H1 (cell line): ENCODE results near the gene CCDC88C. TPM values are rescaled to one million over a fixed set of nuclear protein-coding genes. Genes with fewer than 3 reads are reported as not detected.

Experiments
- CTCF ChIA-PET: fragments of 300-600 bp; sonication (Branson Sonifier 250); formaldehyde crosslinking; loops from one replicate; lab custom pipeline; 2021; ENCODE audit not compliant: partially characterized antibody; lab: Charles Lee
- POLR2A ChIA-PET: fragments of 300-600 bp; sonication (Branson Sonifier 250); formaldehyde crosslinking; loops from one replicate; lab custom pipeline; 2021; ENCODE audit warnings: inconsistent platforms; ENCODE audit not compliant: partially characterized antibody; lab: Charles Lee
- DNase-seq, 2 experiments: peaks; one replicate each; pipeline versions ENCODE4 v3.0.0 to v3.0.0-alpha.2; 2010 to 2022; ENCODE audit warnings: low spot score in 2 of 2, low read depth in 1 of 2, mixed read lengths in 1 of 2
- FAIRE-seq: peaks from 2 replicates; lab custom pipeline; 2011; peaks lifted over from hg19 to GRCh38; lab: Jason Lieb, UNC
- H2AFZ ChIP-seq: 2 replicates; pipeline ENCODE4 v1.8.1; 2012; ENCODE audit warnings: low read length, inconsistent platforms
- H2AK5ac ChIP-seq: 2 replicates; pipeline ENCODE4 v1.6.1; 2013; ENCODE audit warnings: low read depth, low read length
- H2BK120ac ChIP-seq: replicated peaks from 2 replicates; pipeline ENCODE3; 2013; ENCODE audit warnings: low read depth, low read length, inconsistent platforms
- H2BK12ac ChIP-seq: 2 replicates; pipeline ENCODE4 v1.6.1; 2013; ENCODE audit warnings: low read depth, low read length
- H2BK15ac ChIP-seq: 2 replicates; pipeline ENCODE4 v1.6.1; 2013; ENCODE audit warnings: low read length
- H2BK20ac ChIP-seq: 2 replicates; pipeline ENCODE4 v1.6.1; 2013; ENCODE audit warnings: low read length
- H2BK5ac ChIP-seq: 2 replicates; pipeline ENCODE4 v1.6.1; 2013; ENCODE audit warnings: low read depth, low read length
- H3K14ac ChIP-seq: 2 replicates; pipeline ENCODE4 v1.6.1; 2013; ENCODE audit warnings: inconsistent platforms; ENCODE audit not compliant: insufficient read length
- H3K18ac ChIP-seq: 2 replicates; pipeline ENCODE4 v1.6.1; 2013; ENCODE audit warnings: low read length; ENCODE audit errors: extremely low read depth
- H3K23ac ChIP-seq: 2 replicates; pipeline ENCODE4 v1.6.1; 2013; ENCODE audit warnings: inconsistent platforms; ENCODE audit not compliant: insufficient read length
- H3K23me2 ChIP-seq: 2 replicates; pipeline ENCODE4 v1.6.1; 2013; ENCODE audit warnings: low read depth, low read length
- H3K27ac ChIP-seq: 2 replicates; pipeline ENCODE4 v1.6.1; 2011; ENCODE audit warnings: low read depth, low read length, inconsistent platforms
- H3K27me3 ChIP-seq, 4 experiments: replicated peaks in 1 of 4; 1 replicate in 1 of 4; 2 replicates in 3 of 4; pipeline versions ENCODE4 v1.6.1 to v1.8.1; 2011 to 2013; ENCODE audit warnings: low read length in 3 of 4, mild to moderate bottlenecking in 3 of 4, inconsistent platforms in 2 of 4, mixed read lengths in 2 of 4, moderate library complexity in 1 of 4; ENCODE audit not compliant: control insufficient read depth in 3 of 4, insufficient read depth in 3 of 4; ENCODE audit errors: extremely low read depth in 1 of 4
- H3K36me3 ChIP-seq, 4 experiments: 2 replicates each; pipeline versions ENCODE4 v1.6.1 to v1.8.1; 2011 to 2013; ENCODE audit warnings: mild to moderate bottlenecking in 4 of 4, low read length in 3 of 4, moderate library complexity in 2 of 4, control low read depth in 1 of 4, inconsistent platforms in 1 of 4; ENCODE audit not compliant: insufficient read depth in 4 of 4, control insufficient read depth in 2 of 4
- H3K4ac ChIP-seq: replicated peaks from 2 replicates; pipeline ENCODE3; 2013; ENCODE audit warnings: low read length, low read depth, mixed read lengths, inconsistent platforms; ENCODE audit not compliant: insufficient read length
- H3K4me1 ChIP-seq, 4 experiments: replicated peaks in 1 of 4; 1 replicate in 1 of 4; 2 replicates in 3 of 4; pipeline versions ENCODE4 v1.6.1 to v1.8.1; 2011 to 2013; ENCODE audit warnings: low read length in 3 of 4, inconsistent platforms in 2 of 4, mixed read lengths in 1 of 4; ENCODE audit not compliant: insufficient read depth in 4 of 4, control insufficient read depth in 3 of 4
- H3K4me2 ChIP-seq, 2 experiments: 2 replicates each; pipeline versions ENCODE4 v1.6.1 to v1.8.1; 2011 to 2013; ENCODE audit warnings: low read depth in 2 of 2, low read length in 2 of 2, control low read depth in 1 of 2, inconsistent platforms in 1 of 2, mild to moderate bottlenecking in 1 of 2; ENCODE audit not compliant: insufficient read depth in 1 of 2
- H3K4me3 ChIP-seq, 4 experiments: fragments of 200-600, 300-600 bp in 1 of 4; sonication (generic), shearing (Covaris generic), sonication (Bioruptor Twin) in 1 of 4; 2 replicates each; pipeline versions ENCODE4 v1.5.1 to v1.8.1; 2011 to 2016; ENCODE audit warnings: low read length in 4 of 4, low read depth in 3 of 4, control low read depth in 2 of 4, inconsistent platforms in 2 of 4, mild to moderate bottlenecking in 2 of 4, mixed read lengths in 1 of 4, moderate library complexity in 1 of 4; ENCODE audit not compliant: insufficient read depth in 2 of 4; ENCODE audit errors: extremely low read depth in 1 of 4
- H3K56ac ChIP-seq: replicated peaks from 2 replicates; pipeline ENCODE3; 2013; ENCODE audit warnings: low read depth, mild to moderate bottlenecking, mixed read lengths, low read length, inconsistent platforms; ENCODE audit not compliant: insufficient read length
- H3K79me1 ChIP-seq: 2 replicates; pipeline ENCODE4 v1.6.1; 2013; ENCODE audit warnings: low read depth, low read length, control low read depth
- H3K79me2 ChIP-seq, 2 experiments: 2 replicates each; pipeline versions ENCODE4 v1.6.1 to v1.8.1; 2012 to 2013; ENCODE audit warnings: low read length in 2 of 2, mild to moderate bottlenecking in 2 of 2, inconsistent platforms in 1 of 2; ENCODE audit not compliant: insufficient read depth in 2 of 2, control insufficient read depth in 1 of 2
- H3K9ac ChIP-seq, 4 experiments: replicated peaks in 1 of 4; 1 replicate in 1 of 4; 2 replicates in 3 of 4; pipeline versions ENCODE4 v1.6.1 to v1.8.1; 2011 to 2013; ENCODE audit warnings: low read depth in 3 of 4, low read length in 3 of 4, control low read depth in 2 of 4, mild to moderate bottlenecking in 2 of 4, moderate library complexity in 2 of 4, inconsistent platforms in 1 of 4; ENCODE audit errors: extremely low read depth in 1 of 4
- H3K9me3 ChIP-seq, 2 experiments: 2 replicates each; pipeline versions ENCODE4 v1.6.1 to v1.8.1; 2012 to 2013; ENCODE audit warnings: mild to moderate bottlenecking in 2 of 2, moderate library complexity in 2 of 2, control low read depth in 1 of 2, inconsistent platforms in 1 of 2, low read depth in 1 of 2, low read length in 1 of 2, mixed read lengths in 1 of 2; ENCODE audit not compliant: insufficient read depth in 2 of 2
- H4K20me1 ChIP-seq, 2 experiments: replicated peaks in 1 of 2; 2 replicates each; pipeline versions ENCODE3 to v1.8.1; 2011 to 2013; ENCODE audit warnings: inconsistent platforms in 2 of 2, low read length in 2 of 2, mild to moderate bottlenecking in 1 of 2; ENCODE audit not compliant: insufficient read depth in 2 of 2, control insufficient read depth in 1 of 2
- H4K5ac ChIP-seq: 2 replicates; pipeline ENCODE4 v1.6.1; 2013; ENCODE audit warnings: low read length, low read depth, mixed read lengths, inconsistent platforms; ENCODE audit not compliant: insufficient read length
- H4K8ac ChIP-seq: 2 replicates; pipeline ENCODE4 v1.8.0; 2013; ENCODE audit warnings: mild to moderate bottlenecking, moderate library complexity, low read length, inconsistent platforms; ENCODE audit not compliant: insufficient read depth; ENCODE audit errors: extremely low read depth
- H4K91ac ChIP-seq: replicated peaks from 2 replicates; pipeline ENCODE3; 2013; ENCODE audit warnings: low read length, mixed read lengths, inconsistent platforms; ENCODE audit not compliant: insufficient read length
- BACH1 ChIP-seq: IDR thresholded peaks from 2 replicates; pipeline ENCODE4 v1.6.1; 2012; ENCODE audit warnings: low read length, improper control_type of control experiment
- CEBPB ChIP-seq: IDR thresholded peaks from 2 replicates; pipeline ENCODE4 v1.6.1; 2012; ENCODE audit warnings: low read depth, low read length
- EGR1 ChIP-seq: IDR thresholded peaks from 2 replicates; pipeline ENCODE4 v1.6.1; 2011; ENCODE audit warnings: low read depth, low read length, borderline replicate concordance
- HDAC2 ChIP-seq, 2 experiments: fragments of 300-600 bp in 1 of 2; sonication (generic) in 1 of 2; IDR thresholded peaks; 2 replicates each; pipeline ENCODE4 v1.6.1; 2011 to 2012; ENCODE audit warnings: low read depth in 2 of 2, low read length in 2 of 2, mild to moderate bottlenecking in 2 of 2, moderate library complexity in 2 of 2, borderline replicate concordance in 1 of 2, inconsistent platforms in 1 of 2
- JUND ChIP-seq: IDR thresholded peaks from 2 replicates; pipeline ENCODE4 v1.6.1; 2011; ENCODE audit warnings: mild to moderate bottlenecking, improper control_type of control experiment, low read length
- KDM1A ChIP-seq: fragments of 200-600, 300-600 bp; sonication (generic); IDR thresholded peaks from 2 replicates; pipeline ENCODE4 v1.7.1; 2016; ENCODE audit warnings: mild to moderate bottlenecking, low read length, borderline replicate concordance
- NRF1 ChIP-seq: IDR thresholded peaks from 2 replicates; pipeline ENCODE4 v1.6.1; 2011; ENCODE audit warnings: mild to moderate bottlenecking, low read depth, low read length, improper control_type of control experiment
- RAD21 ChIP-seq, 2 experiments: IDR thresholded peaks in 1 of 2; conservative IDR thresholded peaks in 1 of 2; 2 replicates each; pipeline ENCODE4 v1.6.1; 2011; ENCODE audit warnings: low read depth in 2 of 2, low read length in 2 of 2, improper control_type of control experiment in 1 of 2, inconsistent platforms in 1 of 2, mild to moderate bottlenecking in 1 of 2, moderate library complexity in 1 of 2
- SRF ChIP-seq: IDR thresholded peaks from 2 replicates; pipeline ENCODE4 v1.6.1; 2011; ENCODE audit warnings: mild to moderate bottlenecking, low read depth, low read length, moderate library complexity
- TAF7 ChIP-seq: optimal IDR thresholded peaks from 2 replicates; pipeline ENCODE3; 2011; ENCODE audit warnings: low read depth, mild to moderate bottlenecking, inconsistent platforms, low read length, moderate library complexity, borderline replicate concordance
- TBP ChIP-seq: IDR thresholded peaks from 2 replicates; pipeline ENCODE4 v1.6.1; 2011; ENCODE audit warnings: low read depth, low read length, improper control_type of control experiment
- ZNF274 ChIP-seq: IDR thresholded peaks from 2 replicates; pipeline ENCODE4 v1.7.0; 2012; ENCODE audit warnings: low read length, borderline replicate concordance; ENCODE audit errors: extremely low read depth
- WGBS, 2 experiments: shearing (Covaris generic) in 1 of 2; methylation state at CpG; one replicate each; pipeline versions ENCODE4 v1.1.6 to v1.1.7; 2013 to 2015; ENCODE audit warnings: low lambda C conversion rate in 2 of 2, mixed read lengths in 2 of 2, inconsistent platforms in 1 of 2, low coverage in 1 of 2, missing lambda C conversion rate in 1 of 2; ENCODE audit not compliant: insufficient replicate concordance in 2 of 2, insufficient coverage in 1 of 2, insufficient read length in 1 of 2; ENCODE audit errors: extremely low coverage in 1 of 2, missing lambda C conversion rate in 1 of 2; 5-methylcytosine and 5-hydroxymethylcytosine counted together
- polyA plus RNA-seq, 7 experiments: library from polyadenylated mRNA; depleted of rRNA in 3 of 7; stranded (reverse) in 5 of 7; unstranded in 2 of 7; fragments of >200 nt in 5 of 7; fragments of 200-250 nt in 2 of 7; gene quantifications; 1 replicate in 5 of 7; 2 replicates in 1 of 7; 4 replicates in 1 of 7; pipeline versions ENCODE4 v1.2.1 to v1.2.3, GENCODE V29; 2011 to 2013; ENCODE audit warnings: missing spikeins in 2 of 7, mixed read lengths in 2 of 7
- total RNA-seq: library from RNA; stranded (reverse); fragmentation: NEBNext Ultra II Directional; extraction: Animal tissue kit (Norgen Biotek cat#: 25700); gene quantifications from 2 replicates; pipeline ENCODE4 v1.2.1, GENCODE V29; 2021
- TF ChIP-seq, protein P1 (sequence below): IDR thresholded peaks from 2 replicates; pipeline ENCODE4 v1.6.1; 2011; ENCODE audit warnings: low read length, improper control_type of control experiment

CCDC88C gene
- total and polyA plus RNA-seq, 2 of the 8 experiments (the other 6 are each of a cell fraction or from before 2014, with no cell fraction given) = 10.3 to 57.7 TPM

DNA sequence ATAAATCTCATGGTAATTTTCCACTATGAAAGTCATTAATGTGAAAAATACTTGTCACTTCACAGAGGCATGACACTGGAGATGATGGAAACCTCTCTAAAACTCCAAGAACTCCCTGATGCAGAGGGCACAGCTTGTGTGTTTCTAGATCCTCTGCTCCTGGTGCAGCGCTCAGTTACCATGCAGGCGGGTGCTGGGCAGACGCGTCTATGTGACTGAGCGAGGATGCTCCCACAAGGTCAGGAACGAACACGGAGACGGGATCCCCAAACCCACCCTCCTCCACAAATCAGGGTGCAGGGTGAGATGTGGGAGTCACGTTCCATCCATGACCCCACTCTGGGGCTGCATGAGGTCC, 81.5 kb downstream of the CCDC88C start:
- no peak overlapping the region for H3K14ac ChIP-seq
- no peak overlapping the region for H2BK20ac ChIP-seq
- H3K27me3 ChIP-seq = no peaks in the 10 kb centered on the region
- H4K20me1 ChIP-seq = peaks cover 0 to 10% of the 10 kb centered on the region in 2 experiments
- H3K36me3 ChIP-seq = peaks cover 9 to 42% (median 16%) of the 10 kb centered on the region in 4 experiments; a peak in 6 of 8 replicates
- no peaks in the 10 kb centered on the region for H3K9me3 ChIP-seq
- DNase-seq = no peak
- no peak overlapping the region for H4K91ac ChIP-seq
- no peak overlapping the region for H2AK5ac ChIP-seq
- no peak overlapping the region for H3K4me2 ChIP-seq
- ChIA-PET CTCF (interaction anchor here (1.1 to 11.6 kb wide), 6 partner anchors 7 to 91 kb away, joined by 3 to 135 read pairs (median 5); no protein-coding TSS in a partner anchor), POLR2A (no interaction called here)
- H2BK120ac ChIP-seq = no peak overlapping the region
- no peak overlapping the region for H3K18ac ChIP-seq
- no peaks in the 10 kb centered on the region for H3K79me2 ChIP-seq
- H3K56ac ChIP-seq = no peak overlapping the region
- H2AFZ ChIP-seq = no peak overlapping the region
- H3K9ac ChIP-seq = no peak overlapping the region
- no peak overlapping the region for H3K4me3 ChIP-seq
- H3K79me1 ChIP-seq = no peaks in the 10 kb centered on the region
- no peak overlapping the region for H3K23ac ChIP-seq
- no peak overlapping the region for H4K8ac ChIP-seq
- H2BK12ac ChIP-seq = no peak overlapping the region
- no peak overlapping the region for H3K27ac ChIP-seq
- H3K4me1 ChIP-seq = no peaks in the 10 kb centered on the region
- no peak overlapping the region for H4K5ac ChIP-seq
- no peak overlapping the region for H2BK5ac ChIP-seq
- no peak overlapping the region for H3K4ac ChIP-seq
- 96% methylated on average over 9 of the region's 9 CpGs; no CpG with 5 or more reads in 1 of the 2 experiments for WGBS, 2 experiments
- FAIRE-seq = no peak
- no peak overlapping the region for H2BK15ac ChIP-seq
- no peaks in the 10 kb centered on the region; the same call in 1 of the 2 replicates for H3K23me2 ChIP-seq
- TF ChIP-seq EGR1 (no peak), ZNF274 (no peak), RAD21 (IDR thresholded peaks at IDR 0.05 in 1 of 2, conservative IDR thresholded peaks at IDR 0.05 in 1 of 2; ENCODE audit: low read depth in 2 of 2, low read length in 2 of 2) (no peak), TBP (no peak), SRF (no peak), CEBPB (no peak), HDAC2 (IDR thresholded peaks at IDR 0.05; ENCODE audit: borderline replicate concordance in 1 of 2, low read depth in 2 of 2, low read length in 2 of 2) (no peak), JUND (no peak), KDM1A (no peak), TAF7 (no peak), BACH1 (no peak), NRF1 (no peak)
- TF ChIP-seq, protein P1, sequence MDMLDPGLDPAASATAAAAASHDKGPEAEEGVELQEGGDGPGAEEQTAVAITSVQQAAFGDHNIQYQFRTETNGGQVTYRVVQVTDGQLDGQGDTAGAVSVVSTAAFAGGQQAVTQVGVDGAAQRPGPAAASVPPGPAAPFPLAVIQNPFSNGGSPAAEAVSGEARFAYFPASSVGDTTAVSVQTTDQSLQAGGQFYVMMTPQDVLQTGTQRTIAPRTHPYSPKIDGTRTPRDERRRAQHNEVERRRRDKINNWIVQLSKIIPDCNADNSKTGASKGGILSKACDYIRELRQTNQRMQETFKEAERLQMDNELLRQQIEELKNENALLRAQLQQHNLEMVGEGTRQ = no peak
